Pancreas (tissue), 10 donors: ENCODE data around the gene YRDC. TPM values are rescaled to one million over a fixed set of nuclear protein-coding genes. Genes with fewer than 3 reads are reported as not detected.

Source experiments
- ATAC-seq, 4 donors: fragments of 200-7000 bp; cut with Tn5 transposase; one replicate each; pipeline versions ENCODE4 v1.8.0 to v1.9.1; 2020; ENCODE audit warnings: mild to moderate bottlenecking in 4 of 4, moderate library complexity in 4 of 4
- DNase-seq, 6 donors: peaks; one replicate each; pipeline ENCODE4 v3.0.0-alpha.2; 2020
- FAIRE-seq: peaks from 2 replicates; lab custom pipeline; 2012; peaks lifted over from hg19 to GRCh38; lab: Jason Lieb, UNC
- H3K27ac ChIP-seq, 4 donors: fragments of 200-600 bp; sonication (generic); 1 replicate in 3 of 4; 2 replicates in 1 of 4; pipeline versions ENCODE4 v1.5.0 to v1.8.0; 2020
- H3K27me3 ChIP-seq, 4 donors: fragments of 200-600 bp; one replicate each; pipeline ENCODE4 v1.8.0; 2021
- H3K36me3 ChIP-seq, 3 donors: fragments of 200-600 bp; sonication (generic) in 1 of 3; one replicate each; pipeline versions ENCODE4 v1.5.0 to v1.8.0; 2020 to 2021
- H3K4me1 ChIP-seq, 3 donors: fragments of 200-600 bp; one replicate each; pipeline ENCODE4 v1.8.0; 2021
- H3K4me3 ChIP-seq, 4 donors: fragments of 200-600 bp; sonication (generic) in 2 of 4; one replicate each; pipeline versions ENCODE4 v1.5.0 to v1.8.0; 2020 to 2021
- H3K9me3 ChIP-seq, 4 donors: fragments of 200-600 bp; one replicate each; pipeline ENCODE4 v1.8.0; 2021
- CTCF ChIP-seq, 4 donors: fragments of 200-600 bp; sonication (generic) in 3 of 4; IDR thresholded peaks; one replicate each; pipeline versions ENCODE4 v1.5.0 to v1.8.0; 2021; ENCODE audit warnings: antibody characterized with exemption in 4 of 4
- WGBS, 2 donors: extraction: QIAGEN DNeasy Blood & Tissue Kit; methylation state at CpG; one replicate each; pipeline ENCODE4 v1.1.7; 2013; 5-methylcytosine and 5-hydroxymethylcytosine counted together
- intact Hi-C, 3 donors: fragments of 100-400 bp; cut with DNase I; formaldehyde crosslinking; loops; one replicate each; pipeline versions ENCODE4 v1.11.1 to v1.14.2; 2022
- polyA plus RNA-seq, 2 donors: library from polyadenylated mRNA; stranded (reverse); fragments of 200-250 nt; gene quantifications; one replicate each; pipeline ENCODE4 v1.2.3, GENCODE V29; 2013
- total RNA-seq, 6 donors: library from RNA; stranded (reverse); fragmentation: NEBNext Ultra II Directional in 4 of 6; extraction: Animal tissue kit (Norgen Biotek cat#: 25700) in 4 of 6; gene quantifications; one replicate each; pipeline versions ENCODE4 v1.2.1 to v1.2.4, GENCODE V29; 2021 to 2023
- donor health status: healthy with polysubstance abuse.
- donor health status: DM: no; HTN: no; CAD: no; lungs with moderate emphysema.
- donor health status: DM: no; HTN: no; CAD: no.
- donor health status: control.
- donor health status: control.
- donor health status: Bipolar disorder and iron deficiency.
- donor health status: DM: yes; HTN: yes; CAD: no.
- donor health status: DM: no; HTN: no; CAD: no.
- donor health status: DM: no; HTN: no; CAD: no.
- donor health status: DM: yes; HTN: yes; CAD: no.

Gene YRDC
- total and polyA plus RNA-seq, 8 donors, result 4.8 to 11.9 (median 6.2) TPM

GRCh38 chr1:37761416-37762095 lies 46.5 kb downstream of the YRDC start:
- no peak for FAIRE-seq
- peaks cover 0 to 41% (median 3%) of the 10 kb centered on the region in 4 donors for H3K27me3 ChIP-seq
- ATAC-seq, result no peak

GRCh38 chr1:37759451-37759850 lies 48.6 kb downstream of the YRDC start:
- 65 to 73% methylated on average over 2 of the region's 2 CpGs for WGBS, 2 donors
- FAIRE-seq (no peak), DNase-seq (no peak), ATAC-seq (no peak)
- Histone ChIP-seq H3K27me3 (peaks cover 0 to 33% (median 0%) of the 10 kb centered on the region in 4 donors), H3K4me3 (no peak overlapping the region), H3K4me1 (no peaks in the 10 kb centered on the region), H3K27ac (no peak overlapping the region), H3K9me3 (no peaks in the 10 kb centered on the region), H3K36me3 (no peaks in the 10 kb centered on the region)
- no peak for TF ChIP-seq CTCF (IDR thresholded peaks at IDR 0.05)
- intact Hi-C loops, result no loop called here

More at GRCh38 chr1:37761416-37762095, 46.5 kb downstream of the YRDC start:
- no peaks in the 10 kb centered on the region for H3K4me1 ChIP-seq
- H3K27ac ChIP-seq, result no peak overlapping the region
- no peak for DNase-seq
- intact Hi-C loops, result no loop called here
- TF ChIP-seq CTCF (IDR thresholded peaks at IDR 0.05), result no peak
- no peak overlapping the region for H3K4me3 ChIP-seq
- 38 to 49% methylated on average over 68 of the region's 68 CpGs for WGBS, 2 donors
- H3K36me3 ChIP-seq, result no peaks in the 10 kb centered on the region
- H3K9me3 ChIP-seq, result no peaks in the 10 kb centered on the region

- TF ChIP-seq CTCF (IDR thresholded peaks at IDR 0.05), result no peak
- Histone ChIP-seq H3K27me3 (peaks cover 0 to 9% (median 0%) of the 10 kb centered on the region in 4 donors), H3K27ac (no peak overlapping the region), H3K4me3 (no peak overlapping the region), H3K4me1 (no peaks in the 10 kb centered on the region), H3K9me3 (no peaks in the 10 kb centered on the region), H3K36me3 (no peaks in the 10 kb centered on the region)
- DNase-seq (no peak), FAIRE-seq (no peak), ATAC-seq (no peak)
- intact Hi-C loops, result no loop called here
- WGBS, 2 donors, result 48 to 56% methylated on average over 4 of the region's 4 CpGs
These were observed 52.0 kb downstream of the YRDC start for GRCh38 chr1:37755951-37756560.

- Histone ChIP-seq H3K4me3 (no peak overlapping the region), H3K36me3 (no peaks in the 10 kb centered on the region), H3K27me3 (peaks cover 0 to 9% (median 0%) of the 10 kb centered on the region in 4 donors), H3K27ac (no peak overlapping the region), H3K9me3 (no peaks in the 10 kb centered on the region), H3K4me1 (no peaks in the 10 kb centered on the region)
- intact Hi-C loops, result no loop called here
- ATAC-seq, result no peak
- WGBS, 2 donors, result 55 to 77% methylated on average over 1 of the region's 1 CpG
- no peak for FAIRE-seq
- TF ChIP-seq CTCF (IDR thresholded peaks at IDR 0.05), result no peak
- no peak for DNase-seq
These were observed 52.7 kb downstream of the YRDC start for GRCh38 chr1:37755290-37755689.
